HepG2 (cell line): Measurements from ENCODE around the gene HCFC2. TPM values are rescaled to one million over a fixed set of nuclear protein-coding genes. Genes with fewer than 3 reads are reported as not detected.

Source experiments
- AGO2 ChIP-seq: fragments of 200-400 bp; formaldehyde crosslinking; optimal IDR thresholded peaks from 2 replicates; pipeline ENCODE3; 2017; ENCODE audit warnings: mild to moderate bottlenecking, low read depth, low read length, moderate library complexity
- BORCS8-MEF2B ChIP-seq: sonication (generic); formaldehyde crosslinking; IDR thresholded peaks from 2 replicates; pipeline ENCODE4 v1.8.0; 2022; ENCODE audit warnings: mild to moderate bottlenecking, missing genetic modification reagents
- GABPB1 ChIP-seq: IDR thresholded peaks from 2 replicates; pipeline ENCODE4 v1.6.1; 2016; ENCODE audit warnings: mild to moderate bottlenecking, missing genetic modification reagents, moderate library complexity, missing compliant biosample characterization
- HES4 ChIP-seq: sonication (generic); formaldehyde crosslinking; IDR thresholded peaks from 2 replicates; pipeline ENCODE4 v1.9.0; 2021; ENCODE audit warnings: mild to moderate bottlenecking, missing genetic modification reagents, borderline replicate concordance
- HNF4G ChIP-seq, 2 experiments: sonication (generic) in 1 of 2; formaldehyde crosslinking in 1 of 2; IDR thresholded peaks; 2 replicates each; pipeline versions ENCODE4 v1.4.0 to v1.6.1; 2011 to 2020; ENCODE audit warnings: borderline replicate concordance in 2 of 2, low read depth in 2 of 2, mild to moderate bottlenecking in 2 of 2, low read length in 1 of 2, missing genetic modification reagents in 1 of 2, moderate library complexity in 1 of 2
- KMT2B ChIP-seq: IDR thresholded peaks from 2 replicates; pipeline ENCODE4 v1.6.1; 2016; ENCODE audit warnings: missing genetic modification reagents, missing compliant biosample characterization
- MAZ ChIP-seq, 2 experiments: sonication (generic) in 1 of 2; formaldehyde crosslinking in 1 of 2; IDR thresholded peaks; 2 replicates each; pipeline versions ENCODE4 v1.5.0 to v1.6.1; 2012 to 2020; ENCODE audit warnings: low read depth in 2 of 2, mild to moderate bottlenecking in 2 of 2, borderline replicate concordance in 1 of 2, improper control_type of control experiment in 1 of 2, low read length in 1 of 2, missing genetic modification reagents in 1 of 2, moderate library complexity in 1 of 2
- NFATC3 ChIP-seq: sonication (generic); formaldehyde crosslinking; IDR thresholded peaks from 2 replicates; pipeline ENCODE4 v1.5.1; 2020; ENCODE audit warnings: mild to moderate bottlenecking, missing genetic modification reagents
- NRL ChIP-seq: sonication (generic); formaldehyde crosslinking; IDR thresholded peaks from 2 replicates; pipeline ENCODE4 v1.5.0; 2020; ENCODE audit warnings: missing genetic modification reagents, mild to moderate bottlenecking, moderate library complexity, borderline replicate concordance
- PHF20 ChIP-seq: sonication (generic); formaldehyde crosslinking; IDR thresholded peaks from 2 replicates; pipeline ENCODE4 v1.5.0; 2020; ENCODE audit warnings: mild to moderate bottlenecking, missing genetic modification reagents
- PHF8 ChIP-seq: sonication (generic); formaldehyde crosslinking; IDR thresholded peaks from 2 replicates; pipeline ENCODE4 v1.5.0; 2020; ENCODE audit warnings: missing genetic modification reagents
- POLR2AphosphoS5 ChIP-seq: IDR thresholded peaks from 2 replicates; pipeline ENCODE4 v1.6.1; 2012; ENCODE audit warnings: low read depth, low read length
- POLR2G ChIP-seq: fragments of 200-400 bp; formaldehyde crosslinking; IDR thresholded peaks from 2 replicates; pipeline ENCODE4 v1.6.1; 2018; ENCODE audit warnings: mild to moderate bottlenecking, low read depth, low read length, moderate library complexity
- SIN3A ChIP-seq: IDR thresholded peaks from 2 replicates; pipeline ENCODE4 v1.6.1; 2011; ENCODE audit warnings: low read depth, mild to moderate bottlenecking, control low read depth, low read length, borderline replicate concordance
- TAF1 ChIP-seq: sonication (generic); formaldehyde crosslinking; IDR thresholded peaks from 2 replicates; pipeline ENCODE4 v1.4.0; 2020; ENCODE audit warnings: missing genetic modification reagents
- TFDP2 ChIP-seq: sonication (generic); formaldehyde crosslinking; IDR thresholded peaks from 2 replicates; pipeline ENCODE4 v1.4.0; 2020; ENCODE audit warnings: missing genetic modification reagents
- UBTF ChIP-seq: sonication (generic); formaldehyde crosslinking; IDR thresholded peaks from 2 replicates; pipeline ENCODE4 v1.4.0; 2020; ENCODE audit warnings: mild to moderate bottlenecking, missing genetic modification reagents
- XRCC5 ChIP-seq: fragments of 200-400 bp; formaldehyde crosslinking; optimal IDR thresholded peaks from 2 replicates; pipeline ENCODE3; 2017; ENCODE audit warnings: mild to moderate bottlenecking, low read length
- ZFX ChIP-seq: sonication (generic); formaldehyde crosslinking; IDR thresholded peaks from 2 replicates; pipeline ENCODE4 v1.4.0; 2020; ENCODE audit warnings: mild to moderate bottlenecking, low read depth, missing genetic modification reagents, moderate library complexity
- ZNF329 ChIP-seq: sonication (generic); formaldehyde crosslinking; IDR thresholded peaks from 2 replicates; pipeline ENCODE4 v1.9.0; 2021; ENCODE audit warnings: low read depth, mild to moderate bottlenecking, missing genetic modification reagents
- ZNF564 ChIP-seq: sonication (generic); formaldehyde crosslinking; IDR thresholded peaks from 2 replicates; pipeline ENCODE4 v1.8.1; 2023; ENCODE audit warnings: mild to moderate bottlenecking, missing genetic modification reagents
- polyA plus RNA-seq, 8 experiments: library from polyadenylated mRNA; depleted of rRNA in 3 of 8; stranded (reverse) in 7 of 8; unstranded in 1 of 8; fragments of >200 nt; fragmentation: Illumina TruSeq in 4 of 8; extraction: Trizol in 4 of 8; gene quantifications; 2 replicates each; pipeline versions ENCODE4 v1.2.1 to v1.2.3, GENCODE V29; 2011 to 2016; ENCODE audit warnings: low read depth in 4 of 8, missing spikeins in 1 of 8, mixed read lengths in 1 of 8; ENCODE audit not compliant: insufficient read depth in 1 of 8
- total RNA-seq, 5 experiments: library from RNA; depleted of rRNA; stranded (reverse); fragments of >200 nt; fragmentation: Illumina TruSeq; extraction: Trizol; gene quantifications; 2 replicates each; pipeline ENCODE4 v1.2.3, GENCODE V29; 2016; ENCODE audit warnings: low read depth in 1 of 5
- TF ChIP-seq, protein P1 (sequence below): sonication (generic); formaldehyde crosslinking; IDR thresholded peaks from 2 replicates; pipeline ENCODE4 v1.8.0; 2022; ENCODE audit warnings: mild to moderate bottlenecking, missing genetic modification reagents; ENCODE audit not compliant: insufficient replicate concordance

Gene HCFC2
- total and polyA plus RNA-seq, 2 of the 13 experiments (the other 11 are each of a cell fraction or from before 2014, with no cell fraction given), result 3.7 to 4.9 TPM

GRCh38 chr12:104137001-104137901, 72.9 kb downstream of the HCFC2 start (continued):
- 0 out of 2 replicates have a peak, but pooled peaks have one; percentile 22 for TF ChIP-seq TFDP2 (CRISPR knock-in tag)
- TF ChIP-seq AGO2, result peak; percentile 73
- TF ChIP-seq PHF8, result peak; percentile 48; the same call in 1 of the 2 replicates
- TF ChIP-seq NFATC3, result no peak
- TF ChIP-seq SIN3A, result peak; percentile 24; the same call in 1 of the 2 replicates
- TF ChIP-seq POLR2G, result peak; percentile 48; the same call in 1 of the 2 replicates
- TF ChIP-seq ZFX, result peak; percentile 64
- TF ChIP-seq NRL (CRISPR knock-in tag), result no peak
- TF ChIP-seq UBTF (CRISPR knock-in tag), result peak; percentile 54; the same call in 1 of the 2 replicates
- TF ChIP-seq BORCS8-MEF2B (CRISPR knock-in tag), result 0 out of 2 replicates have a peak, but pooled peaks have one; percentile 52
- TF ChIP-seq HES4 (CRISPR knock-in tag), result peak; percentile 28; the same call in 1 of the 2 replicates
- peak; percentile 26 for TF ChIP-seq XRCC5
- peak; percentile 25; the same call in 1 of the 2 replicates for TF ChIP-seq ZNF564 (CRISPR knock-in tag)
- 0 out of 2 replicates have a peak, but pooled peaks have one; percentile 17 for TF ChIP-seq GABPB1 (CRISPR knock-in tag)
- TF ChIP-seq TAF1 (CRISPR knock-in tag), result peak; percentile 53
- no peak for TF ChIP-seq MAZ (IDR thresholded peaks at IDR 0.05; ENCODE audit: borderline replicate concordance, low read depth, low read length)
- peak; percentile 2 for TF ChIP-seq MAZ (CRISPR knock-in tag; IDR thresholded peaks at IDR 0.05; ENCODE audit: low read depth)
- TF ChIP-seq, protein P1, sequence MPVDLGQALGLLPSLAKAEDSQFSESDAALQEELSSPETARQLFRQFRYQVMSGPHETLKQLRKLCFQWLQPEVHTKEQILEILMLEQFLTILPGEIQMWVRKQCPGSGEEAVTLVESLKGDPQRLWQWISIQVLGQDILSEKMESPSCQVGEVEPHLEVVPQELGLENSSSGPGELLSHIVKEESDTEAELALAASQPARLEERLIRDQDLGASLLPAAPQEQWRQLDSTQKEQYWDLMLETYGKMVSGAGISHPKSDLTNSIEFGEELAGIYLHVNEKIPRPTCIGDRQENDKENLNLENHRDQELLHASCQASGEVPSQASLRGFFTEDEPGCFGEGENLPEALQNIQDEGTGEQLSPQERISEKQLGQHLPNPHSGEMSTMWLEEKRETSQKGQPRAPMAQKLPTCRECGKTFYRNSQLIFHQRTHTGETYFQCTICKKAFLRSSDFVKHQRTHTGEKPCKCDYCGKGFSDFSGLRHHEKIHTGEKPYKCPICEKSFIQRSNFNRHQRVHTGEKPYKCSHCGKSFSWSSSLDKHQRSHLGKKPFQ (CRISPR knock-in tag), result peak; percentile 42
- peak; percentile 59; the same call in 1 of the 2 replicates for TF ChIP-seq POLR2AphosphoS5
- no peak for TF ChIP-seq HNF4G (IDR thresholded peaks at IDR 0.05; ENCODE audit: borderline replicate concordance, low read depth, low read length)
- TF ChIP-seq HNF4G (CRISPR knock-in tag; IDR thresholded peaks at IDR 0.05; ENCODE audit: borderline replicate concordance, low read depth), result no peak
- no peak for TF ChIP-seq KMT2B (CRISPR knock-in tag)
- peak; percentile 23; the same call in 1 of the 2 replicates for TF ChIP-seq PHF20 (CRISPR knock-in tag)
- 0 out of 2 replicates have a peak, but pooled peaks have one; percentile 18 for TF ChIP-seq ZNF329
